ENCODE data around the gene ETNPPL. TPM values are rescaled to one million over a fixed set of nuclear protein-coding genes. Genes with fewer than 3 reads are reported as not detected.

ETNPPL gene
- total and polyA plus RNA-seq, 9 of the 15 experiments (the other 6 are each of a cell fraction or from before 2014, with no cell fraction given), result 0.06 to 0.14 TPM; not detected in 7

- H3K9me3 ChIP-seq (replicated peaks; ENCODE audit: control insufficient read depth, insufficient read depth, low read depth, low read length), result no peaks in the 10 kb centered on the region
- H4K20me1 ChIP-seq (replicated peaks; ENCODE audit: control insufficient read depth, insufficient read depth, low read length), result no peaks in the 10 kb centered on the region
- ChIA-PET CTCF (ENCODE audit: low intra/inter-chr PET ratio) (no interaction called here), POLR2A (no interaction called here)
- BruUV-seq (replicated peaks), result no TSS peak
- no peaks in the 10 kb centered on the region; a peak in 1 of 5 replicates for H3K4me1 ChIP-seq (replicated peaks in 1 of 2; ENCODE audit: control insufficient read depth in 2 of 2, insufficient read depth in 2 of 2, low read length in 2 of 2)
- no peak overlapping the region for H2AFZ ChIP-seq (ENCODE audit: low read depth, low read length)
- H3K27ac ChIP-seq (ENCODE audit: extremely low read depth, low read depth, low read length), result no peak overlapping the region
- ATAC-seq, result no peak; the same call in 2 of the 3 replicates
- no peak overlapping the region for H3K9ac ChIP-seq (ENCODE audit: insufficient read depth in 1 of 2, low read depth in 2 of 2, low read length in 2 of 2)
- no peaks in the 10 kb centered on the region for H3K9me1 ChIP-seq (ENCODE audit: control insufficient read depth, insufficient read depth, low read length)
- no peak overlapping the region for H3K4me2 ChIP-seq (ENCODE audit: insufficient read depth, low read length)
- no peaks in the 10 kb centered on the region for H3K36me3 ChIP-seq (ENCODE audit: control insufficient read depth, insufficient read depth, low read length)
- H3K4me3 ChIP-seq, result no peak overlapping the region
- DNase-seq (ENCODE audit: extremely low read depth in 1 of 4, low spot score in 3 of 4), result no peak
- no peaks in the 10 kb centered on the region for H3K79me2 ChIP-seq (ENCODE audit: control insufficient read depth, insufficient read depth, low read length)
- TF ChIP-seq ZNF280A (IDR thresholded peaks at IDR 0.05; ENCODE audit: low read depth, partially characterized antibody) (no peak), ZNF197 (CRISPR knock-in tag; IDR thresholded peaks at IDR 0.05; ENCODE audit: low read depth) (no peak), ZNF778 (CRISPR knock-in tag; IDR thresholded peaks at IDR 0.05) (no peak), NFYB (IDR thresholded peaks at IDR 0.05; ENCODE audit: extremely low read depth, insufficient read length) (no peak), ARID3A (IDR thresholded peaks at IDR 0.05; ENCODE audit: borderline replicate concordance, low read depth, low read length) (no peak), ZNF586 (CRISPR knock-in tag; conservative IDR thresholded peaks at IDR 0.05) (no peak)
- intact Hi-C loops (cut with micrococcal nuclease) (loop anchor here (10.0 kb wide), 1 partner anchor 102 kb away; no protein-coding TSS in a partner anchor), in situ Hi-C loops (cut with MboI) (no loop called here)
- 1% methylated on average over 8 of the region's 8 CpGs for WGBS (ENCODE audit: insufficient coverage, low coverage, missing lambda C conversion rate)
- no peak for FAIRE-seq
- peaks cover 10 to 43% of the 10 kb centered on the region in 2 experiments for H3K27me3 ChIP-seq (ENCODE audit: control insufficient read depth in 2 of 2, insufficient read depth in 2 of 2, low read length in 2 of 2)
Measured at GRCh38 chr4:108786351-108786750, 23.5 kb upstream of the ETNPPL start.
